K562 (cell line): ENCODE results near the gene ARHGEF12. TPM values are rescaled to one million over a fixed set of nuclear protein-coding genes. Genes with fewer than 3 reads are reported as not detected.
A peak's percentile ranks its signal among the peaks of the same experiment; 100 is the strongest.

Experiments
- ATAC-seq: fragments of 200-7000 bp; cut with Tn5 transposase; 3 replicates; pipeline ENCODE4 v1.9.1; 2020; ENCODE audit warnings: moderate library complexity
- BruUV-seq: library from RNA; stranded (reverse); fragments of 400-500 nt; replicated peaks from 2 replicates; lab custom pipeline; 2021; lab: Mats Ljungman, UMichigan
- CTCF ChIA-PET: fragments of 300-600 bp; formaldehyde crosslinking; extraction: SDS; loops from one replicate; lab custom pipeline; 2021; ENCODE audit warnings: low intra/inter-chr PET ratio; lab: Yijun Ruan, JAX
- POLR2A ChIA-PET: fragments of 300-600, 350-650 bp; sonication (Branson Sonifier 250); formaldehyde crosslinking; extraction: SDS; loops from one replicate; lab custom pipeline; 2021; ENCODE audit warnings: antibody characterized with exemption, inconsistent platforms; lab: Yijun Ruan, JAX
- DNase-seq, 4 experiments: peaks; one replicate each; pipeline versions ENCODE4 v3.0.0 to v3.0.0-alpha.2; 2011 to 2018; ENCODE audit warnings: low spot score in 3 of 4, mixed read lengths in 3 of 4; ENCODE audit errors: extremely low read depth in 1 of 4
- FAIRE-seq: peaks from 2 replicates; lab custom pipeline; 2011; peaks lifted over from hg19 to GRCh38; lab: Jason Lieb, UNC
- H2AFZ ChIP-seq: 2 replicates; pipeline ENCODE4 v1.6.0; 2011; ENCODE audit warnings: low read depth, low read length, control low read depth, inconsistent platforms
- H3K27ac ChIP-seq: fragments of 200-600 bp; 3 replicates; pipeline ENCODE4 v1.8.0; 2011; ENCODE audit warnings: low read depth, mild to moderate bottlenecking, control low read depth, inconsistent platforms, low read length, moderate library complexity, mixed read lengths; ENCODE audit errors: extremely low read depth
- H3K27me3 ChIP-seq, 2 experiments: fragments of 300-600 bp in 1 of 2; 2 replicates in 1 of 2; 3 replicates in 1 of 2; pipeline versions ENCODE4 v1.6.0 to v1.8.0; 2011; ENCODE audit warnings: inconsistent platforms in 2 of 2, low read length in 2 of 2, mild to moderate bottlenecking in 1 of 2, mixed read lengths in 1 of 2, moderate library complexity in 1 of 2; ENCODE audit not compliant: control insufficient read depth in 2 of 2, insufficient read depth in 2 of 2
- H3K36me3 ChIP-seq: fragments of 300-600 bp; 3 replicates; pipeline ENCODE4 v1.8.0; 2011; ENCODE audit warnings: mild to moderate bottlenecking, low read length, inconsistent platforms; ENCODE audit not compliant: control insufficient read depth, insufficient read depth
- H3K4me1 ChIP-seq, 2 experiments: fragments of 200-600 bp in 1 of 2; replicated peaks in 1 of 2; 2 replicates in 1 of 2; 3 replicates in 1 of 2; pipeline versions ENCODE4 v1.5.1 to v1.8.0; 2011; ENCODE audit warnings: inconsistent platforms in 2 of 2, low read length in 2 of 2, mild to moderate bottlenecking in 1 of 2, mixed read lengths in 1 of 2, moderate library complexity in 1 of 2; ENCODE audit not compliant: control insufficient read depth in 2 of 2, insufficient read depth in 2 of 2
- H3K4me2 ChIP-seq: 2 replicates; pipeline ENCODE4 v1.6.1; 2011; ENCODE audit warnings: low read length, control low read depth, inconsistent platforms, mixed read lengths; ENCODE audit not compliant: insufficient read depth
- H3K4me3 ChIP-seq: fragments of 200-600 bp; sonication (generic), shearing (Covaris generic); 2 replicates; pipeline ENCODE4 v1.5.1; 2016; ENCODE audit warnings: control low read depth, inconsistent platforms
- H3K79me2 ChIP-seq: fragments of 200-600 bp; 3 replicates; pipeline ENCODE4 v1.8.0; 2011; ENCODE audit warnings: low read length, inconsistent platforms; ENCODE audit not compliant: control insufficient read depth, insufficient read depth
- H3K9ac ChIP-seq, 2 experiments: 2 replicates each; pipeline versions ENCODE4 v1.6.0 to v1.6.1; 2011; ENCODE audit warnings: low read depth in 2 of 2, low read length in 2 of 2, control low read depth in 1 of 2, inconsistent platforms in 1 of 2, mild to moderate bottlenecking in 1 of 2, mixed read lengths in 1 of 2; ENCODE audit not compliant: insufficient read depth in 1 of 2
- H3K9me1 ChIP-seq: one replicate; pipeline ENCODE4 v1.6.0; 2011; ENCODE audit warnings: inconsistent platforms, mild to moderate bottlenecking, low read length, moderate library complexity; ENCODE audit not compliant: control insufficient read depth, insufficient read depth
- H3K9me3 ChIP-seq: replicated peaks from 2 replicates; pipeline ENCODE4 v1.5.1; 2011; ENCODE audit warnings: low read depth, low read length, inconsistent platforms; ENCODE audit not compliant: control insufficient read depth, insufficient read depth
- H4K20me1 ChIP-seq: replicated peaks from 2 replicates; pipeline ENCODE4 v1.6.1; 2011; ENCODE audit warnings: low read length, inconsistent platforms, mixed read lengths; ENCODE audit not compliant: control insufficient read depth, insufficient read depth
- ARID1B ChIP-seq: fragments of 450-650 bp; IDR thresholded peaks from 2 replicates; pipeline ENCODE4 v1.6.1; 2016; ENCODE audit warnings: antibody characterized with exemption, mild to moderate bottlenecking, inconsistent platforms
- CREB3 ChIP-seq: fragments of 450-650 bp; conservative IDR thresholded peaks from 2 replicates; pipeline ENCODE4 v1.6.1; 2016; ENCODE audit warnings: missing genetic modification characterization, low read depth, mild to moderate bottlenecking, missing compliant biosample characterization, moderate library complexity
- HDAC8 ChIP-seq: fragments of 450-650 bp; IDR thresholded peaks from 2 replicates; pipeline ENCODE4 v1.6.1; 2016; ENCODE audit warnings: mild to moderate bottlenecking, missing genetic modification characterization, moderate library complexity, missing compliant biosample characterization
- IRF1 ChIP-seq: sonication (generic); formaldehyde crosslinking; IDR thresholded peaks from 2 replicates; pipeline ENCODE4 v1.8.0; 2022; ENCODE audit warnings: missing genetic modification reagents, mild to moderate bottlenecking, borderline replicate concordance
- L3MBTL2 ChIP-seq: fragments of 450-650 bp; IDR thresholded peaks from 2 replicates; pipeline ENCODE4 v1.6.1; 2016; ENCODE audit warnings: mild to moderate bottlenecking, moderate library complexity
- MAFG ChIP-seq: fragments of 450-650 bp; conservative IDR thresholded peaks from 2 replicates; pipeline ENCODE4 v1.6.1; 2016; ENCODE audit warnings: missing genetic modification characterization, missing compliant biosample characterization
- MCM5 ChIP-seq: fragments of 450-650 bp; IDR thresholded peaks from 2 replicates; pipeline ENCODE4 v1.6.1; 2016; ENCODE audit warnings: low read depth
- MED1 ChIP-seq: sonication (generic); formaldehyde crosslinking; IDR thresholded peaks from 2 replicates; pipeline ENCODE4 v1.8.1; 2023; ENCODE audit warnings: missing genetic modification reagents, borderline replicate concordance
- MEIS2 ChIP-seq: fragments of 450-650 bp; IDR thresholded peaks from 2 replicates; pipeline ENCODE4 v1.6.1; 2014; ENCODE audit warnings: mild to moderate bottlenecking; ENCODE audit not compliant: partially characterized antibody
- MYNN ChIP-seq, 2 experiments: sonication (generic); formaldehyde crosslinking in 1 of 2; IDR thresholded peaks; 2 replicates each; pipeline versions ENCODE4 v1.5.0 to v1.6.1; 2016 to 2020; ENCODE audit warnings: antibody characterized with exemption in 1 of 2, missing genetic modification reagents in 1 of 2
- PRDM10 ChIP-seq: fragments of 450-650 bp; IDR thresholded peaks from 2 replicates; pipeline ENCODE4 v1.6.1; 2018; ENCODE audit not compliant: partially characterized antibody
- RFX5 ChIP-seq: IDR thresholded peaks from 2 replicates; pipeline ENCODE4 v1.6.1; 2011; ENCODE audit warnings: low read depth, mild to moderate bottlenecking, improper control_type of control experiment, low read length
- ZNF239 ChIP-seq: fragments of 250-450 bp; sonication (Bioruptor Pico); IDR thresholded peaks from 2 replicates; pipeline ENCODE4 v1.4.0; 2020; ENCODE audit warnings: mild to moderate bottlenecking
- WGBS: fragments of 100-300 bp; shearing (Covaris generic); methylation state at CpG from one replicate; pipeline ENCODE4 v1.1.6; 2016; ENCODE audit warnings: low coverage, mixed read lengths; ENCODE audit not compliant: insufficient coverage; ENCODE audit errors: missing lambda C conversion rate; 5-methylcytosine and 5-hydroxymethylcytosine counted together
- in situ Hi-C: fragments of 300-500 bp; cut with MboI; formaldehyde crosslinking; loops from 4 replicates; pipeline ENCODE4 v1.15.0; 2018; ENCODE audit warnings: inconsistent platforms, mixed read lengths
- intact Hi-C: fragments of 100-400 bp; cut with micrococcal nuclease; formaldehyde crosslinking; loops from 2 replicates; pipeline ENCODE4 v1.14.2; 2022
- polyA plus RNA-seq, 8 experiments: library from polyadenylated mRNA; depleted of rRNA in 4 of 8; stranded (reverse) in 5 of 8; unstranded in 3 of 8; fragments of >200 nt; fragmentation: Nextera tagmentation in 2 of 8; fragmentation: Illumina TruSeq in 1 of 8; extraction: Ambion mirVana in 2 of 8; extraction: Trizol in 1 of 8; gene quantifications; 2 replicates each; pipeline versions ENCODE4 v1.2.1 to v1.2.3, GENCODE V29; 2011 to 2014; ENCODE audit warnings: inconsistent platforms in 1 of 8, missing spikeins in 1 of 8
- total RNA-seq, 7 experiments: library from RNA; depleted of rRNA in 6 of 7; stranded (reverse); fragments of >200 nt in 6 of 7; fragmentation: Illumina TruSeq in 2 of 7; extraction: Trizol in 2 of 7; gene quantifications; 2 replicates each; pipeline versions ENCODE4 v1.2.1 to v1.2.3, GENCODE V29; 2011 to 2021; ENCODE audit warnings: low replicate concordance in 1 of 7

ARHGEF12 gene
- total and polyA plus RNA-seq, 9 of the 15 experiments (the other 6 are each of a cell fraction or from before 2014, with no cell fraction given): 3.5 to 51.7 (median 29.5) TPM

GRCh38 chr11:120344302-120345004 lies 8.2 kb downstream of the ARHGEF12 start (continued):
- TF ChIP-seq MAFG (tag) (peak; percentile 50), IRF1 (no peak), L3MBTL2 (no peak)

- 0 out of 2 replicates have a peak, but pooled peaks cover 2% of the 10 kb centered on the region for H3K9me3 ChIP-seq
- no TSS peak for BruUV-seq
- intact Hi-C loops (no loop called here), in situ Hi-C loops (no loop called here)
- POLR2A ChIA-PET: interaction anchor here (0.7 to 0.8 kb wide), 2 partner anchors 9 to 16 kb away, joined by 3 read pairs; no protein-coding TSS in a partner anchor
- no peak overlapping the region for H3K9ac ChIP-seq
- peak; percentile 57 for FAIRE-seq
- H3K9me1 ChIP-seq: no peaks in the 10 kb centered on the region
- peaks cover 7 to 29% of the 10 kb centered on the region in 2 experiments; a peak in 4 of 5 replicates for H3K4me1 ChIP-seq
- H3K36me3 ChIP-seq: no peaks in the 10 kb centered on the region
- WGBS: 8% methylated on average over 1 of the region's 1 CpG
- H3K4me2 ChIP-seq: no peak overlapping the region
- H3K4me3 ChIP-seq: no peak overlapping the region
- H4K20me1 ChIP-seq: peaks cover 18% of the 10 kb centered on the region
- TF ChIP-seq HDAC8 (tag) (no peak), MCM5 (no peak), ZNF239 (no peak), MEIS2 (peak; percentile 46), MYNN (IDR thresholded peaks at IDR 0.05) (no peak), MYNN (CRISPR knock-in tag; IDR thresholded peaks at IDR 0.05) (no peak), RFX5 (no peak), PRDM10 (peak; percentile 48), ARID1B (no peak), CREB3 (no peak), MED1 (CRISPR knock-in tag) (no peak)
- TF ChIP-seq, all 486 proteins: peak for 2
- CTCF ChIA-PET: no interaction called here
- Histone ChIP-seq H2AFZ (no peak overlapping the region), H3K27me3 (no peaks in the 10 kb centered on the region), H3K27ac (no peak overlapping the region), H3K79me2 (peaks cover 93% of the 10 kb centered on the region)
- DNase-seq (no peak), ATAC-seq (peak; percentile 53)
Measured at GRCh38 chr11:120346233-120346632, 10.0 kb downstream of the ARHGEF12 start.
